NCI-H2107 (cell line): Measurements from ENCODE around the gene PPP1R16B.

ENCODE experiments used
- DNase-seq: peaks from one replicate; lab custom pipeline; 2025; lab: John Stamatoyannopoulos, UW

PPP1R16B gene

DNA sequence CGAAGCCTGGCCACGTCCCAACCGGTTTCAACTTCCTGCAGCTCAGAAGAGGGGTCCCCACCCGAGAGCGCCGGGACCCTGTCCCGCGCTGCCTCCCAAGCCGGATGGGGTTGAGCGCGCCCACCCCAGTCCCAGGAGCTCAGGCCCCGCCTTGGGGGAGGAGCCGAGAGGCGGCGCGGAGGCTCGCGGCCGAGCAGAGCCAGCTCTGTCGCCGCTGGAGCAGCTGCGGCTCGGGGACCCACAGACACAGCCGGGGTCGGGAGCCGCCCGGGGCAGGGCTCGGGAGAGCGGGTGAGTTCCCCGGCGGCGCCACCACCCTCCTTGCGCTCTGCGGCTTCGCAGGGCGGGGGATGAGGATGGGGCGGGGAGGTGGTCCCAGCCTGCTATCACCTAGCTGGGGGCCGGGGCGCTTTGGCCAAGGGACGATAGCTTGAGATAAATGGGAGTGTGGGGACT, at the start of gene PPP1R16B:
TSS of gene PPP1R16B (plus strand) at position 196 of the 456 bp plus-strand sequence. CDS start 30,229 bp downstream, outside the sequence.
- no peak for DNase-seq

DNA sequence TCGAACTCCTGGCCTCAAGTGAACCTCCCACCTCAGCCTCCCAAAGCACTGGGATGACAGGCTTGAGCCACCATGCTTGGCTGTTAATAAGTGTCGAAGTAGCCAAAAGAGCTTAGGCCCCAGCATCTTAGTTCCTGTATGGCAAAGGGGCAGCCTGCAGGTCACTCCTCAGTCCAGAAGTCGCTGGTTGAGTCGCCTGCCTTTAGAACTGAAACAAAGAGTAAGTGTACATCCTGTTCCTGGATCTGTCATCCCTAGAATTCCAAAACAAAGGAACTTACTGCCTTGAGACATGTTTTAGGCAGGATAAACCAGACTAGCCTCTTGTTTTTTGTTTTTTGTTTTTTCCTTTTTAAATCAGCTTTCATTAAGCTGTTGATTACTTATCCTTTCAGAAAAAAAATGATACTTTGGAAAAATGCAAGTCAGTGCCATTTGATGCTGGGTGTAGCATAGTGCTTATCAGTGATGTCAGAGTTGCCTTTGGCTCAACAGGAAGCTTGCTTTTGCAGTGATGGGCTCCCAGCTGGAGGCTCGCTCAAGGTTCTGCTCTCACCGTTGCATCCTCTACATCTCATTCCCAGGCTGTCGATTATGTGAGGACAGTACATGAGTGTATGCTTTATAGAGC, 48.2 kb upstream of the PPP1R16B start:
- DNase-seq, result no peak

DNA sequence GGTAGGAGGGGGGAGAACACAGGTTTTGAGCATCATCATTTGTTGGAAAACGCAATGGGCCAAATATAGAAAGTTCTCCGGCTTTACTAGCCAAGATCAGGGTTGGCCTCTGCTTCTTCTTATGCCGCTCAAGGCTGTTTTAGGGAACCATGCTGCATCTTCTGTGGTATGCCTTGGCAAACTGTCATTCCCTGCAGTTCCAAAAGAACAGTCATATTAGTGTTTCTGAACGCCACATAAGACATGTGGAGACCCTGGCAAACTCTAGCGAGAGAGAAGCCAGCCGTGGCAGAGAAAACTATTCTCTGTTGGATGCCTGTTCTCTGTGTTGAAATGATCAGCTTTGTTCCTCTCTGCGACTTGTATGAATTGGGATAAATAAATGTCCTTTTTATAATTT, 46.4 kb upstream of the PPP1R16B start:
- DNase-seq, result no peak

DNA sequence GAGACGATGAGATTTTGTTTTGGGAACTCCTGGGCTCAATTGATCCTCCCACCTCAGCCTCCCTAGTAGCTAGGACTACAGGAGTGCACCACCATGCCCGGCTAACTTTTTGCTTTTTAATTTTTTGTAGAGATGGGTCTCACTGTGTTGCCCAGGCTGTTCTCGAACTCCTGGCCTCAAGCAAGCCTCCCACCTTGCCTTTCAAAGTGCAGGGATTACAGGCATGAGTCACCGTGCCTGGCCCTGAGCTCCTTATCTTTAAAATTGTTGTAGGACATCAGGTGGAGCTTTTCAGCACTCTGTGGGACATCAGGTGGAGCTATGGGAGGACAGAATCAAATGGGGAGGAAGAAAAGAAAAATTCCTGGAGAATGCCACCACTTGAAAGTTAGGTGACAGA, 44.5 kb upstream of the PPP1R16B start:
- no peak for DNase-seq

DNA sequence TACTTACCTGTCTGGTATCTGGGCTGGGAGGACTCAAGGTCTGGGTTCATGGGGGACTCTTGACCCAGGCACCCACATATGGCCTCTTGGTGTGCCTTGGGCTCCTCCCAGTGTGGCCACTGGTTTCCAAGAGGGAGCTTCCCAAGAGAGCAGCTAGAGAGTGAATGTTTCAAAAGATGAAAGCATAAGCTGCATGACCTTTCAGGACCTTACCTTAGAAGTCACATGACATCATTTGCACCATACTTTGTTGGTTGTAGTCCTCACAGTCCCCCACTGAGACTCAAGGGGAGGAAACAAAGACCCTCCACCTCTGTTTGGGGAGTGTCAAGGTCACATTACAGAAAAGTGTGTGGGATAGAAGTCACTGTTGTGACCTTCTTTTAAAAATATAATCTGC, 43.3 kb upstream of the PPP1R16B start:
- DNase-seq, result no peak

DNA sequence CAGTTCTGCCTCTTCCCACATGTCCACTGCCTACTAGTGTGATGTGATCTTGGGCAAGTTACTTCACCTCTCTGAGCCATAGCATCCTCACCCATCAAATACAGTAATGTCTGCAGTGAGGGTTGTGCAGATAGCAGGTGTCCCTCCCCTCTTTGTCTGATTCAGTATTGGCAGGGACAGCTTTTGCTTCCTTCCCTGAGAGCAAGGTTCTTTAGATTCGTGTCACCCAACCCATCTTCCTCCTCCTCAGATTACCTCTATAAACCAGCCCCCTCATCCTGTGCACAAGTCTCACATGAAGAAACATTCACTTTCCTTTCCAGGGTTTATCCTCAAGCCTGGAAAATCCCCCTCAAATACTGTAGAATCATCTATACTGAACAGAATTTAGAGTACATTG, 41.9 kb upstream of the PPP1R16B start:
- no peak for DNase-seq

DNA sequence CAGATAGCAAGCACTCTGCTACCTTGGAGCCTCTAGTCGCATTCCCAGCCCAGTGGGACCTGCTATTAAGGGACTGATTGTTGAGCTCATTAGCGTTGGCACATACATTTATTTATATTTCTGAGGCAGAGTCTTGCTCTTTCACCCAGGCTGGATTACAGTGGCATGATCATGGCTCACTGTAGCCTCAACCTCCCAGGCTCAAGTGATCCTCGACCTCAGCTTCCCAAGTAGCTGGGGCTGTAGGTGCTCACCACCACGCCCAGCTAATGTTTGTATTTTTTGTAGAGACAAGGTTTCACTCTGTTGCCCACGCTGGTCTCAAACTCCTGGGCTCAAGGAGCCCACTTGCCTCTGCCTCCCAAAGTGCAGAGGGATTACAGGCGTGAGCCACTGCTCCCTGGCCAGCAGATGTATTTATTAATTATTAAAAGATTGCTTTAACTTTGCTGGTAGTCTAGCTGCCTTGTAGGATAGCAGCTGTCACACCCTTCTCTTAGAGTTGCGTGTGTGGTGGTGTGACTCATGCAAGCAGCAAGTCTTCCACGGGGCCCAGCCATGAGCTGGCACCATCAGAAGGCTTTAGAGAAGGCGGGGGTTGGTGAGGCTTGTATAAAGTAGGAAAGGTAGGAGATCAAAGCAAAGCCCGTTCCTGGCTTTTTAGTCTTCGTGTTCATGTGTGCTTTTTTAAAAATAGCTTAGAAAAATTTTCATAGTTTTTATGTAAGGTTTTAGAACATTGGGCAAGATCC, 40.8 kb upstream of the PPP1R16B start:
- DNase-seq, result no peak

DNA sequence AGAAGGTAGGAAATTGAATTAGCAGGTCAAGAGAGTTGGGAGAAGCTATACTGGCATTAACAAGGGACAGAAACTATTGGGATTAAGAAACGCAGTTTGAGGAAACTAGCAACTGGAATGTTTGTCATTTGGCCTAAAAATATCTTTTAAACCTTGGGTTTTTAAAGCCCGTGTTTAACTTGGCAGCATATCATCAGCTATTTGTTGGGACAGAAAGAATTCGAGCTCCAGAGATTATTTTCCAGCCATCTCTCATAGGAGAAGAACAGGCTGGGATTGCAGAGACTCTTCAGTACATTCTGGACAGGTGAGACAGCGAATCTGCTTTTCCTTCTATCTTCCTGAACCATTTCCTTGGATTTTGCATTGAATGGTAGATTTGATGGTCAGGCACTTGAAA, 39.4 kb upstream of the PPP1R16B start:
- DNase-seq, result no peak

DNA sequence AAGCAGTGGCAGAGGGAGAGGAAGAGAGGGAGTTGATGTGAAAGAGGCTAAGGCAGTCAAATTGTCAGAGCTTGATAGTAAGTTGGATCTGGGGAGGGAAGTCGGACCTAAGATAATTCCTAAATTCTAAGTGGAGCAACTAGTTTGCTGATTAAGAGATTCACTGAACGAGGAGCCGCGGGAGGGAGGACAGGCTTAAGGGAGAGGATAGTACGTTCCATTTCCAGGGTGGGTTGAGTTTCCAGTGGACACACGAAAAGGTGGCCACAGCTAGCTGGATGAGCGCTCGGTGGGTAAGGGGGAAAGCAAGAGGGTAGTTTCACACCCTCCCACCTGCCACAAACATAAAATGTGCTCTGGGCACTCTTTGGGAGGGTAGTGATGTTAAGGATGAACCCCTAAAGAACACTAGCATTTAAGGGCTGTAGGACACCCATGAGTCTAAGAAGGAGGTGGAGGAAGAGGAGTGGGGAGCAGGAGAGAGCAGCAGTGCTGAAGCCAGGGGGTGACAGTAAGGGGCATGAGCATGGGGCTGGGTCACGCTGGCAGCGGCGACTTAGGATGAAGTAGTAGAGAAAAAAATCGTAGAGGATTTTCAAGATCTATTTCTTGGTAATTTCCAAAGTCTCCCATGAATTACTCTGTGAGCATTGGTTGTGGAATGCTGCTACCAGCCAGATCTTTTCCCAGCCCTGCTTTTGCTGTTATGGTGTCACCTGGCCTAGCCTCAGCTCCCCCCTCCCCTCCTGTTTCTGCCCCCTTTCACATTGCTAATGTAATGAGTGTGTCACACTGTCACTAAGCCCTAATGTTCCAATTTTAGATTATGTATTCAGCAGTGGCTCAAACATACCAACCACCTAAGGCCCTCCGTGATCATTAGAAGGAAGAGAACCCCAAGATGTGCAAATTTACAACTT, 35.9 kb upstream of the PPP1R16B start:
- no peak for DNase-seq

DNA sequence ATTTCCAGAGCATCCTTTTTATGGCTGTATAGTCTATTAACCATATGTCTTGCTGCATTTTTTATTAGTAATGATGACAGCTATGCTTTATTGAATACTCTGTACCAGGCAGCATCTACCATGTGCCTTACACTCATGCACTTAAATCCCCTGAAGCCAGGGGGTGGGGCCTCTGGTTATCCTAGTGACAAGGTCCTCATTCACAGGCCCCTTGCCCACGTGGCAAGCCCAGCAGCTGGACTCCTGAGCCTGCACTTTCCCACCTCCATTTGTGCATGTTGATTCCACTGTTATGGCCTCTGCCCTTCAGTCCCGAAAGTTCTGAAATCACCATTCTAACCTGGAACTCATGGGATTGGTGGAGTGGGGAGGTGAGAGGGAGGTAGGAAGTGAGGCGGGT, 35.0 kb upstream of the PPP1R16B start:
- no peak for DNase-seq

DNA sequence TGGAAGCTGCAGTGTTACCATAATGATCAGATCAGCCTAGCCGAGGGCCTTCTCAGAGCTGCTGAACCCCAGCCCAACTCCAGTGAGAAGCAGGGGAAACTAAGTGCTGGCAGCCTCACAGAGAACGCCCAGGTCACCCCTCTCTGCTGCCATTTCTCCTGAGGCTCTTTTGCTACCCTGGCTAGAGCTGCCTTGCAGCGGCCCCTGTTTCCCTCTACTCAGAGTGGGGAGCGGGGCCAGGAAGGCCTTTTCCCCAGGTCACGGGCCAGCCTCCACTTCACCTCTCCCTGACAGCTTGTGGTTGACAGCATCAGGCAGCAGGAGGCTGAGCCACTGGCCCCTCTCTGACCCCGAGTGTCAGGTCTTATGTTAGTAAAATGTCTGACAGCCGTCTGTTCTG, 34.5 kb upstream of the PPP1R16B start:
- DNase-seq, result no peak

DNA sequence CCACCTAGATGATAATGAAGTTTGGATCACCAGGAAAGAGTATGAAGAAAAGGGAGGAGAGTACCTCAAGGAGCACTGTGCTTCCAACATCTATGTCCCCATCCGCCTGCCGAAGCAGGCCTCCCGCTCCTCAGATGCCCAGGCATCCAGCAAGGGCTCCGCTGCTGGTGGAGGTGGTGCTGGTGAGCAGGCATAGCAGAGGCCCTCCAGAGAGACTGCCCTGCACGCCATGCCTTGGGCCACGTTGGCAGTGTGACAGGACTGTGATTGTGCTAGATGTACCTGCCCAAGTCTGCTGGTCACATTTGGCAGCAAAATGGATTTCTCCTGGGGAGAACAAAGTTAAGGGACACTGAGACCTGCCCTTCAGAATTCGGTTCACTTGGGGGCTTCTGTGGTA, 33.9 kb upstream of the PPP1R16B start:
- DNase-seq, result no peak

DNA sequence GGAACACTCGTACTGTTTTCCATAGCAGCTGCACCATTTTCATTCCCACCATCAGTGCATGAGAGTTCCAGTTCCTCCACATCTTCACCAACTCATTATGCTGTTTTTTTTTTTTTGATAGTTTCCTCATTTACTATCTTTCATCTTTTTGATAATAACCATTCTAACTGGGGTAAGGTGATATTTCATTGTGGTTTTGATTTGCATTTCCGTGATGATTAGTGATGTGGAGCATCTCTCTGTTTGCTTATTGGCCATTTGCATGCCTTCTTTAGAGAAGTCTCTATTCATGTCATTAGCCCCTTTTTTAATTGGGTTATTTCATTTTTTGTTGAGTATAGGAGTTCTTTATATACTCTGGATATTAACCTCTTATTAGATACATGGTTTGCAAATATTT, 31.3 kb upstream of the PPP1R16B start:
- no peak for DNase-seq

DNA sequence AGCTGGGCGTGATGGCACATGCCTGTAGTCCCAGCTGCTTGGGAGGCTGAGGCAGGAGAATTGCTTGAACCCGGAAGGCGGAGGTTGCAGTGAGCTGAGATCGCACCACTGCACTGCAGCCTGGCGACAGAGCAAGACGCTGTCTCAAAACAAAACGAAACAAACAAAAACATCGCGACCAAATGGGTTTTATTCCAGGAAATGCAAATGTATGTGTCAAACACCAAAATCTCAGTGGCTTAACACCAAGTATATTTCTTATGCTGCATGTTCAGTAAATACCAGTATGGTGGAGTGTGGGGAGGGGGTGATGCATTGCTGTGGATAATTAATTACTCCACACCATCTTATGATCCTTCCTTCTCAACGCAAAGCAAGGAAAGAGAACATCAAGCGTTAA, 29.1 kb upstream of the PPP1R16B start:
- no peak for DNase-seq

DNA sequence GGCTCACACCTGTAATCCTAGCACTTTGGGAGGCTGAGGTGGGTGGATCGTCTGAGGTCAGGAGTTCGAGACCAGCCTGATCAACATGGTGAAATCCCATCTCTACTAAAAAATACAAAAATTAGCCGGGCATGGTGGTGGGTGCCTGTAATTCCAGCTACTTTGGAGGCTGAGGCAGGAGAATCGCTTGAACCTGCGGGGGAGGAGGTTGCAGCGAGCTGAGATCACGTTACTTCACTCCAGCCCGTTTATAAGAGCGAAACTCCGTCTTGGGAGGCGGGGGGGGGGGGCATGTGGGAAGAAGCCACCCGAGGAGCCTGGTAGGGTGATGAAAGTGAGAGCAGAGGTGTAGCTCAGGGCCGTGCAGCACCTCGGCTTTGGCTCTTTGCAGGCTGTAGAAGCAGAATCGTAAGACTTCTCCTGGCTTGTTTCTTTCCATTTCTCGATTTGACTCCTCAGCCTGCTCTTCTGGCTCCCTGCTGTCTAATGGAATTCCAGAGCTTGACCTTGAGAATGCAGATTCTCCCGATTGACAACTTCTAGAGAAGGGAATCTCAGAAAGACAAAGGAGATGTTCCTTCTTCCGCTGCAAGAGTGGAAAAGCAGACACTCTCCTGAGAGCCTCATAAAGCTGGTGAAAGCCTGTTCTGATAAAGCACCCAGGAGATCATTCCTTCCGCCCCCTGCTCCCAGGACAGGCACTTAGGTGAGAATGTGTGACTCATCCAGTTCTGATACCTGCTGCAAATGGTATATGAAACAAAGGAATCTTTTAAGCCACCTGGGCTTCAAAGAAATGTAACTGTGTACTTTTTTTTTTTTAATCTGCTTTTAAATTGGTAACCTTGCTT, 26.0 kb upstream of the PPP1R16B start:
- DNase-seq, result no peak

DNA sequence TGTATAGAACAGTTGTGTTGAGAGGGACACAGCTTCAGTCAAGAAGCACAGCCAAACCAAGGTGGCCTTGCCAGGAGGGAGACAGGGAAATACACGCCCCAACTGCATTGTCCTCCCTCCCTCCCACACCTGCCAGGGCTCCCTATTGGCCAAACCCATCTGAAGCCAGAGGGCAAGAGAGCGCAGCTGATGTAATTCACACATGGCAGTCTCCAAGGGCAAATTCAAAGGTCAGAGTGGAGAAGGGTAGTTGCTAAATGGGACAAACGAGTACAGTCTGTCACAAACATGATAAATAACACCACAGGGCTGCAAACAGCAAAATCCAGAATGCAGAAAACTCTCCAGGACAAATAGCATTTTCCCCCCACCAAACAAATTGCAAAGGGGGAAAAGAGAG, 23.2 kb upstream of the PPP1R16B start:
- no peak for DNase-seq

DNA sequence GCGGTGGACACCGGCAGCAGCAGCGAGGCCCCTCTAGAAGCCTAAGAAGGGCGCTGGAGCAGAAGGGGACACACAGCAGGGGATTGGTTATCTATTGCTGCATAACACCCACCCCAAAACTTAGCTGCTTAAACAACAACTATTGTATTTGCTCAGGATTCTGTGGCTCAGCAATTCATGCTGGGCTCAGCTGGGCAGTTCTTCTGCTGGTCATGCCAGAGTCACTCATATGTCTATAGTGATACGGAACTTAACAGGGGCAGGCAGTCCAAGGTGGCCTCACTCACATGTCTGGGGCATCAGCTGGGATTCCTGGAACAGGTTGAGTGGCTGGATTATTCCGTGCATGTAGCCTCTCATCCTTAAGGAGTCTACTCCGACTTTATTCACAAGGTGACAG, 17.6 kb upstream of the PPP1R16B start:
- DNase-seq, result no peak

DNA sequence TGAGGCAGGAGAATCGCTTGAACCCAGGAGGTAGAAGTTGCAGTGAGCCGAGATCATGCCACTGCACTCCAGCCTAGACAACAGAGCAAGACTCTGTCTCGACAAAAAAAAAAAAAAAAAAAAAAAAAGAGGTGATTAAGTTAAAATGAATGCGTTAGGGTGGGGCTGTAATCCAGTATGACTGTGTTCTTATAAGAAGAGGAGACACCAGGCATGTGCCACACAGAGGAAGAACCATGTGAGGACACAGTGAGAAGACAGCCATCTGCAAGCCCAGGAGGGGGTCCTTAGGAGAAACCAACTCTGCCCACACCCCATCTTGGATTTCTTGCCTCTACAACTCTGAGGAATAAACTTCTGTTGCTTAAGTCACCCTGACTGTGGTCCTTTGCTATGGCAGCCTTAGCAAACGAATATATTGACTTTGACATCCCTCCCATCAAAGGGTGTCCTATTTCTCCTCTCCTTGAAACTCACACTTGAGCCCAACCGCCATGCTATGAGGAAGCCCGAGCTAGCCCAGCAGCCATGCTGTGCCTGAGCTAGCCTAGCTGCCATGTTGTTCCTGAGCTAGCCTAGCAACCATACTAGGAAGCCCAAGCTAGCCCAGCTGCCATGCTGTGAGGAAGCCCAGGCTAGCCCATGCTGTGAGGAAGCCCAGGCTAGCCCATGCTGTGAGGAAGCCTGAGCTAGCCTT, 15.8 kb upstream of the PPP1R16B start:
- DNase-seq, result no peak

DNA sequence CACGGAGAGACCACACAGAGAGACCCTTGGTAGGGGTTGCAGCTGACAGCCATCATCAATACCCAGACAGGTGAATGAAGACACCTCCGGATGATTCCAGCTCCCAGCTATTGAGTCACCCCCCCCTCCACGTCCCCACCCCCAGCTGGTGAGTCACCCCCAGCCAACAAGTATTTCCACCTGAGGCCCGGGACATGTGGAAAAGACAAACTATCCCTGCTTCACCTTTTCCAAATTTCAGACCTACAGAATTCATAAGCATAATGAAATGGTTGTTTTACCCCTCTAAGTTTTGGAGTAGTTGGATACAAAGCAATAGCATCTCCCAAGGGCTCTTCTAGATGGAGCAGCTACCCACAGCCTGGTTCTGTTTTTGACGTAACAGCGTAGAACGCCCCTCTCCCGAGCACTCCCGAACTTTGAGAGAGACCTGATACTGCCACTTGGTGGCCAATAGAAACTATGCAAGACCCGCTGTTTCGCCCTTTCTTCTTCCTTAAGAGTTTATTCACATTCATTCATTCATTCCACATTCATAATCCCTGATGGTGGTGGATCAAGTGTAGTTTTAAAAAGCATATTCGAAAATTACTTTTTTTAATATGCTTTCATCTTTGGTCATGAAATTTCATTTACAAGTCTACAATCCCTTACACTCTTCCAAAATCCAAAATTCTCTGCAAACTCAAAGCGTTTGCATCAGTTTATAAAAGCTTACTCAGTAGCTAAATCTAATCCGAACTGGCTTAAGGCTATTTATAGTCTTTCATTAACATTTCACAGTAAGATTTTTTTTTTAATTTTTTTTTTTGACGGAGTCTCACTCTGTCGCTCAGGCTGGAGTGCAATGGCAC, 15.1 kb upstream of the PPP1R16B start:
- DNase-seq, result no peak

DNA sequence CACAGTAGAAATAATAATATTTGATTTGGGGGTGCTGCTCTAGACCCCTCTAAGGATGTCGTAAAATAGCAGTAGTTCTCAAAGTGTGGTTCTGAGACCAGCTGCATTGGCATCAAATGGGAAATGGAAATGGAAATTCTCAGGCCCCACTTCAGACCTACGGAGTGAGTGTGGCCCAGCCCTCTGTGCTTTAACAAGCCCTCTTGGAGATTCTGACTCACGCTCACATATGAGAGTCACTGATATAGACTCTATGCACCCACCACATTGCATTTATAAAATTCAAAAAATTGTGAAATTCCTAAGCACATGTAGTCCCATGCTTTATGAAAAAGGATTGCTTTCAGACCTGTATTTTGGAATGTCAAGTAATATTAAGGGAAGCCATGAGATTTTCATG, 14.2 kb upstream of the PPP1R16B start:
- DNase-seq, result no peak
